Myocyte (in vitro differentiated cells): Measurements from ENCODE around the gene RELN. TPM values are rescaled to one million over a fixed set of nuclear protein-coding genes. Genes with fewer than 3 reads are reported as not detected.
"Not testable (repeated sequence)": the region's sequence is repeated elsewhere in the genome, so short reads cannot be mapped to it uniquely, and the experiment has no call there.

ENCODE experiments used
- DNase-seq: peaks from one replicate; pipeline ENCODE4 v3.0.0-alpha.2; 2012; ENCODE audit warnings: low read depth
- total RNA-seq: library from RNA; depleted of rRNA; stranded (reverse); fragments of >200 nt; gene quantifications from 2 replicates; pipeline ENCODE4 v1.2.3, GENCODE V29; 2014

The RELN gene
- total RNA-seq, 1 donor from 2014 or later, result 0.13 TPM

DNA sequence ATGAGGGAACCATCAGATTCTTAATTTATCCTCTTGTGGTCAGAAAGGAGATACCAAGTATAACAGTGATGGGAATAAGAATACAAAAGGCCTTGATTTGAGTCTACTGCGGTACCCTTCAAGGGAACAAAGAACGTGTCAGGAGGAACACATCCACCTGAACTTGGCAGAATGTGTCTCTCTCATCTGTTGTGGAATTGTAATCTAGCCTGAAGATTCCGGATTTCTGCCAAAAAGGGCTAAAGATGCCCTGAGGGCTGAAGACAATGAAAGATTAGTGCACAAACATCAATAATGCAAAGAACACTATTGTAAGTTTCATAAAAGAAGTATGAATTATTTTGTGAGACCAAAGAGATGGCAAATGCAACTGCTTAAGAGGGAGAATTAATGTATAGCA, 134.8 kb downstream of the RELN start:
- no peak for DNase-seq

- peak; percentile 41 for DNase-seq
Measured at GRCh38 chr7:103851357-103851756, 138.1 kb downstream of the RELN start.

DNA sequence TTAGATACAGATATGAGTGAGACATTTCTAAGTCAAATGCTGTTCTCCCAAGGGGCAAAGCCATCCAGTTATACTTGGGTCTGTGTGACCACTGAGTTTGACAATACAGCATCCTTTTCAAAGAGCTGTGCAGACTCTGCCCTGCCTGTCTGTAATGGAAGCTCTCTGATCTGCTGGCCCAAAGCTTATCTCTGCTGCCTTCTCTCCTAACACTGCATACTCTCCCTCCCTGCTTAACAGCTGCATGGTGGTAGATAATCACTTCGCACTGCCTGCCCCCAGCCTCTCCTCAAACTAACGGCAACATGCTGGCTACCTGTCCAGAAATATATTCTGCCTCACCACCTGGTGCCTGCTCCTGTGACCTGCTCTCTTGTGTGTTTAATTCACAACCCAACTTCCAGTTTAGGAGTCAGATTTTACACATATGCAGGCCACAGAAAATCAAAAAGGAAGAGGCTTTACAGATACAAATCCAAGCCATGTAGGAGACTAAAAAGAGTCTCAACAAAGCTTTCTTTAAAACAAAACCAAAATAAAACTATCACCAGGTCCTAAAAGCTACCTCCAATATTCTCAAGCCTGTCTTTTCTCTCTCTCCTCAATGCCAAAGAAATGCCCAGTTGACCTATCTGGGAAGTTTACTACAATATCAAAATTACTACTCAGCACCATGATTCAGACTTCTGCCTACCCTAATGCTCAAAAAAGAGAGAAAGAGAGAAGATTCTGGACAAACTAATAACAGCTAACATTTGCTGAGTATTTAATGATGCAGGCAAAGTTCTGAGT, 145.6 kb downstream of the RELN start:
- DNase-seq, result no peak

- no peak for DNase-seq
Measured at GRCh38 chr7:103833401-103833800, 156.1 kb downstream of the RELN start.

DNA sequence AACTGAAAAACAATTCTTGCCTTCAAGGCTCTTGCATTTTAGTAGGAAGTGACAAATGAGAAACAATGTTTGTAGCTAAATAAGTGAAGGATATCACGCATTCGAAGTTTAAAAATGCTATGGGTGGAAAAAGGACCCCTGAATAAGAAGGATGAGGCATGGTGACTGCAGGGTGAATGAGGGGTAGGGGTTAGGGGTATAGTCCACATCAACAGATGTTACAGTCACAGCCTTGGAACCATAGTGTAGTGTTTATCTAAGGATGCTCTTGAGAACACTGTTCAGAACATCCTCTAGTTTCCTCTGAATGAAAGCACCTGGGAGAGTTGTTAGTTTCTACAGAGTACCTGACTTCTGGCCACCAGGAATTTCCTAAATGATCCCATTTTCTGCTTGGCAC, 157.0 kb downstream of the RELN start:
- DNase-seq, result no peak

- no peak for DNase-seq
Measured at GRCh38 chr7:103824251-103824650, 165.2 kb downstream of the RELN start.

DNA sequence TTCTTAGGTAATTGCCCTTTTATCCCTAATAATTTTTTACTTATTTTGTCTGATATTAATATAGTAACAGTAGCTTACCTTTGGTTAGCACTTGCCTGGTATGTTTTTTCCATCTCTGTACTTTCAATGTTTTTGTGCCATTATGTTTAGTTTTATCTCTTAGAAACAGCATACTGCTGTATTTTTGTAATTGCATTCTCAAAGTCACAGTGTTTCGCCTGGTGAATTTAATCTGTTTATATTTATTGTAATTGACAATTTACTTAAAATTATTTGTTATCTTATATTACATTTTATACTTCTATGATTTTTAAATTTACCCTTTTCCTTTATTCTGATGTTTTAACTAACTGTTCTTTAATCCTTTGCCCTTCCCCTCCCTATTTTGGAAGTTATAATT, 166.4 kb downstream of the RELN start:
- no peak for DNase-seq

DNA sequence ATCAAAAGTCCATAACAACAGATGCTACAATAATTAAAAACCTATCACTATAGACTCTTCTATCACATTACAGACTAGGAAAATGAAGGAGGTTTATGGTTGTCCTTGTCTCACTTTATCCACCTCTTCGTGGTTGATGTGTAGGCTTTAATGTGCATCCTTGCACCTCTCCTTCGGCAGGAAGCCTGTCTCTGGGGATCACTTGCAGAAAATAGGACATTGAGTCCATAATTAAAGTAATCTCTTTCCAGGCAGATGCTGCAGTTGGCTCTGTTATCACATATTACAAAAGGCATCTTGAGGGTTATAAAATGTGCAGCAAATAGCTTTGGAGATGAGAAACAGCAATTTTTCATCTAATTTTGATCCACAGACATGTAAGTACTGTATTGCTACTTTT, 168.4 kb downstream of the RELN start:
- no peak for DNase-seq

DNA sequence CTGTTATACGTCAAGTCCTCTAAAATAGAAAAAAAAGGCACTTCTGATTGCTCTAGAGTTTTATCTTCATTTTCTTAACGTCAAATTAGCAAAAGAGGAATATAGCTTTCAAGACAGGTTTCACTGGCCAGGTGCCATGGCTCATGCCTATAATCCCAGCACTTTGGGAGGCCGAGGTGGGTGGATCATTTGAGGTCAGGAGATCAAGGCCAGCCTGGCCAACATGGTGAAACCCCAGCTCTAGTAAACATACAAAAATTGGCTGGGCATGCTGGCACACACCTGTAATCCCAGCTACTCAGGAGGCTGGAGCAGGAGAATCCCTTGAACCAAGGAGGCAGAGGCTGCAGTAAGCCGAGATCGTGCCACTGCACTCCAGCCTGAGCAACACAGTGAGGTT, 173.5 kb downstream of the RELN start:
- DNase-seq, result not testable (repeated sequence)

- no peak for DNase-seq
Measured at GRCh38 chr7:103813970-103814369, 175.5 kb downstream of the RELN start.

DNA sequence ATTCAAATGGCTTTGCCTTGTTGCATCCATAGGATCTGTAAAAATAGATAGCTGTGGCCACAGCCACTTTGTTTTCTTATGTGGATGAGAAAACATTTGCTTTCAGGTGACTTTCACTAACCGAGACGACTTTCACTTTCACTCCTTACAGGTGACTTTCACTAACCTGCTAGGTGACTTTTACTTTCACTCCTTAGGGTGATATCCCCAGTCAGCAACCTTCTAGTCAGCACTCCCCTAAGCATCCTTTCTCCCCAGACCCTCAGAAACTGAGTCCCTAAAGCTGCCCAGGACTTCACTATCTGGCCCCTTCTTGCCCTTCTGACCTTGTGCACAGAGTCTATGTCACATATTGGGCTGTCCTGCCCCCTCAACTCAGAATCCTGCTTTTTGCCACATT, 177.5 kb downstream of the RELN start:
- no peak for DNase-seq

DNA sequence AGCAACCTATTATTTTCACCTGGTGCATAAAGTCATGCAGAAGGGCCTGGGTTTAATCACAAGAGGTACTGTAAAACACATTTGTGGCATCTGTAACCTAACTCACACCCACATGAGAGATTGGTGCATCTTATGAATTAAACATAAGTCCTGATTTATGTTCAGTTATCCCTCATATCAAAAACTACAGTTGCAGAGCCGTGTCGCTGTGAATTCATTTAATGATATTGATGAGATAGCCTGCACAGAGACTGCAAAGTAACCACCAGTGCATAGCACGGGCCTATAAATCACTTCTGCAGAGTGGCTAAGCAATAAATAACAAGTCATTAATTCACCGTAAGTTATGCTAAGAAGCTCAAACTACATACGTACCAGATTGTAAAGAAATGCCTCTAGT, 178.2 kb downstream of the RELN start:
- no peak for DNase-seq

GRCh38 chr7:103810112-103810744, 179.2 kb downstream of the RELN start:
- no peak for DNase-seq

- DNase-seq, result no peak
Measured at GRCh38 chr7:103809229-103809994, 180.0 kb downstream of the RELN start.

DNA sequence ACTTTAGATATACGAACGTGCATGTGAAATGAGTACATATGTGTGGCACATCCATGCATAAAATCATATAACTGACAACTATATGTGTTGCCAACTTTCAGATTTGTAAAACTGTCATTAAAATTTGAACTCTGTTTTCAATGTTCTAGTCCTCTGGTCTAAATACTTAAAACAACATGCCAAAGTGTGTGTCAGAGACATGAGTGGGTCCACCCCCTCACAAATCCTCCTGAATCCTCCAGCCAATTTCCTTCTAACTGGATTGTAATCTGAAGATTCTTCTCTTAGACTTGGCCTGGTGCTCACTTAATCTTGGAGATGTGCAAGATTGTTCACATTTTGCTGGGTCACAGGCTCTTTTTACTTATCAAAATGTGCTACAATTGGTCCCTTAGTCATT, 184.1 kb downstream of the RELN start:
- DNase-seq, result no peak

GRCh38 chr7:103803631-103804030, 185.8 kb downstream of the RELN start:
- no peak for DNase-seq

- no peak for DNase-seq
Measured at GRCh38 chr7:103799298-103799697, 190.2 kb downstream of the RELN start.

DNA sequence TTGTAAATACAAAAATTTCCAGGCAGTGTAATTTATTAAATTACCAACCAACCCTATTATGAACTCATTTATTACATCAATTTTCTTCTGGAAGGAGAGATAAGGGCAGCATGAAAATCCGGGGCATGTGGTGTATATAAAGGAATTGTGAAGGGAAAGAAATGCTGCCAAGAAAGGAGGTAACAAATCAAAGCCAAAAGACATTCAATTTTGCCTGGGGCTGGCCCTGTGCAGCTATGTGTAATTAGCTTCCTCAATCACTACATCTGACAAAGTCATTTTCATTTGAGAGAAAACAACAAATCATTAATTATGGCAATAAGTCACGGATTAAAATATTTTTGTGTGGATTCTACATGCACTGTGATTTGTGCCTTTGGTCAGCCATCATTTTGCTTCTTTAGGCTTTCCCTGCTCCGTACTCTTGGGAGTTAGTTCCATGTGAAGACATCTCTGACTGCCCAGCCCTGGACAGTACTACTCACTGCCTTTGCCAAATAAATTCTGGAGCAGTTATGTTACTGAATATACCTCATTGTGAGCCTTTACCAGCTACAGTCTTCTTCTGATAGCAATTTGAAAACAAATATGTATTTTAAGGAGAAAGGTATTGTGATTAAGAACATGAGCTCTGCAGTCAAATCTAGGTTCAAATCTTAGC, 191.7 kb downstream of the RELN start:
- no peak for DNase-seq

GRCh38 chr7:103796327-103796962, 193.0 kb downstream of the RELN start:
- DNase-seq, result no peak

GRCh38 chr7:103795787-103796186, 193.7 kb downstream of the RELN start:
- DNase-seq, result no peak

DNA sequence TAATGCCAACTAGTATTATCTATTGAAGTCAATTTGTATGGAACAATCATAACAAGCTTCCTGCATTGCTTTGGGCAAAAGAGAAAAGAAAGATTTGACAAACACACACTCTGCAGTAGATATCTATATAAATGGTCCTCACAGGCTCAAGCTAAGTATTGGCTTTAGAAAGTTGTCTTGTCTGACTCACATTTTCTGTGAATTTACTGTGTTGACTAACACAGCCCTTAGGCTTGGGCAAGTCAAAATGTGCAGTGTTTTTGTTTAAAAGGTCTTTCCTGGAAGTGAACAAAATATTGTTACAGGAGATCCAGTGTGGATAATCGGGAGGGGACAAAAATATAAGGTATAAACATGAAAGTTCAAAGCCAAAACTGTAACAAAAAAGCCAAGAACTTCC, 194.4 kb downstream of the RELN start:
- DNase-seq, result no peak
